CD4-positive, alpha-beta T cell treated with Interleukin-2 at 100 ng/mL for 4 hours (primary cell): ENCODE measurements around the gene FGF18.
"Not testable (repeated sequence)": the region's sequence is repeated elsewhere in the genome, so short reads cannot be mapped to it uniquely, and the experiment has no call there.

Experiments
- DNase-seq: peaks from one replicate; pipeline ENCODE4 v3.0.0-alpha.2; 2020; ENCODE audit warnings: low spot score

FGF18 gene

DNA sequence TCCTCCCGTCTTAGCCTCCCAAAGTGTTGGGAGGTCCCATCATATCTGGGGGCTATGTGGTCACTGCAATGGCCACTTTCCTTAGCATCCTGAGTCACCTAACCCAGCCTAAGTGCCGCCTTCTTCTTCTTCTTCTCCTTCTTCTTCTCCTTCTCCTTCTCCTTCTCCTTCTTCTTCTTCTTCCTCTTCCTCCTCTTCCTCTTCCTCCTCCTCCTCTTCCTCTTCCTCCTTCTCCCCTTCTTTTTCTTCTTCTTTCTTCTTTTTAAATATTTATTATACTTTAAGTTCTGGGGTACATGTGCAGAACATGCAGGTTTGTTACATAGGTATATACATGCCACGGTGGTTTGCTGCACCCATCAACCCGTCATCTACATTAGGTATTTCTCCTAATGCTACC, 78.0 kb downstream of the FGF18 start:
- DNase-seq: not testable (repeated sequence)

DNA sequence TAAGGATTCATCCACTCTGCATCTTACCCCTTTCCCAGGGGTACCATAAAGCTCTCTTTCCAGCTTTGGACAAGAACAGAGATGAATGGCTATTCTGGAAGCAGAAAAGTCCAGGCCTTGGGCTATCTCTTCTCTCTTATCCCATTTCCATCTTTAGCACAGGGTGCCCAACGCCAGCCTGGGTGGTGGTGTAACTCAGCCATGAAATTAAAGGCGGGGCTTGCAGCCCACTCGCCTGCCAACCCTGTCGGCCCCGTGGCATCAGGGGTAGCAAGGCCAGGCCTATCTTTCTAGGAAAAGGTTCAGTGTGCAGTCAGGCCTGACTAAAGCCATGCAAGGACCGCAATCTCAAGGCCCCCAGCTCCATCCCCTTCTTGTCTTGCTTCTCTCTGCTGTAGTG, 78.7 kb downstream of the FGF18 start:
- no peak for DNase-seq

DNA sequence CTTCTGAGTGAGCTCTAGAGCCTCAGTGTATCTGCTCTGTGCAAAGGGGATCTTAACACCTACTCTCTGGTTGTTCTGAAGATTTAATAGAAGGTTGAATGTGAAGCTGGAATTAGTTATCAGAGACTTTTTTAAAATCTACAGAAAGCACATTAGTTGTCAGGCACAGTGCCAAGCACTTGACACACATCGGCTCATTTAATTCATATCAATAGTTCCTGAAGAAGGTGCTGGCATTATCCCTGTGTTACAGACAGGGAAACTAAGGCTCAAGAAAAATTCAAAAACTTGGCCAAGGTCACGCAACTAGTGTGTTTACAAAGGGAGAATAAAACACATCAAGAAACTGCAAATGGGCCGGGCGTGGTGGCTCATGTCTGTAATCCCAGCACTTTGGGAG, 80.2 kb downstream of the FGF18 start:
- no peak for DNase-seq

DNA sequence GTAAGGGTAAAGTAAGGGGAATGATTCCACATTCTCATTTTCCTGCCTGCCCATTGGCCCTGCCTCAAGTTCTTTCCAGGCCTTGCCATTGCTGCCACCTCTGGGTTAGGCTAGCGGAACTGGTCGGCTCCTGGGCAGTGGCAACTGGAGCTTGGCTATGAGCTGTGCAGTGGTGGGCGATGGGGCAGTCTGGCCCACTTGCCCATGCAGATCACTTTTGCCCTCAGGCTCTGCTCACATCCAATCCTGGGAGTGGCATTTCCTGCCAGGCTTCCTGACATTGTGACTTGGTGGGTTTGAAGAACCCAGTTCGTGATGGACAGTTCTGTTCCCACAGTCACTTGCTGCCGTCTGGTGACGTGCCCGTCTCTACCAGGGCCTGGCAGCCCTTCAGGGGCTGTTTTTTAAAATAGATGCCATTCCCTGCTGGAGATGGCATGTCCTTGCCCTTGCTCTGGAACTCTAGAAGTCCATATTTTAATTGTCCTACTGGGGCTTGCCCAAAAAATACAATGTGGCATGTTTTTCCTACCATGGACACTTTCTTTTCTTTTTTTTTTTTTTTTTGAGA, 86.1 kb downstream of the FGF18 start:
- no peak for DNase-seq

DNA sequence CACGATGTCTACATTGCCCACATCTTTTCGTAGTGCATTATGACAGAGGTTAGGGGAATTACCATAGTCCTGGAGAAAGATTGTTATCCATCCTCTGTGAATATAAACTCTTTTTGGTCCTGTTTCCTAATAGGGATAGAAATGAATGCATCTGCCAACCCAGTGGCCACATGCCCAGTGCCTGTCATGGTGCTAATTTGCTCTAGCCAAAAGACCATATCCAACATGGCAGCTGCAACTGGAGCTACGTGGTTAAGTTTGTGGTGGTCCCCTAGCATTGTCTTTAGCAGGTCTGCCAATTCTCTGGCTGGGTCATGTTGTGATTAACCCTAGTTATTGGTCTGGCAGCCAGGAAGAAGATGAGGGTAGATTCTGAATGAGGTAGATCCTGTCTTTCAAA, 87.5 kb downstream of the FGF18 start:
- DNase-seq: no peak
